ENCODE data around the gene ABCC5.

The ABCC5 gene

DNA sequence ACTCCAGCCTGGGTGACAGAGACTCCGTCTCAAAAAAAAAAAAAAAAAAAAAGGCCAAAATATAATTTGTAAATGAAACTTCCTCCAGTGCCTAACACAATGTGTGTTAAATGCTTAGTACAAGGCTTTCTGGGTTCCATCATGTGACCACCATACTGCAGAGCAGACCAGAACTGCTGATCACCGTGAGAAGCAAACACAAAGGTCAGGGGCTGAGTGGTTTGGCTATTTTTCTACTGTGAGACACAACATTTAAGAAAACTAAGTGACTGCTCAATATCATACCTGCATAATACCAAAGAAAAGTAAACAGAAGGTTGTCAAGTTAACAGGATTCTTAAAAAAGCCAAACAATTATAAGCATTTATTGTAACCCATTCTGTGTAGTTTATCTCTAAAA is 13.2 kb downstream of the ABCC5 start:
- Histone ChIP-seq H3K27ac (ENCODE audit: low read depth, low read length) (no peak overlapping the region), H3K36me3 (ENCODE audit: low read length) (no peaks in the 10 kb centered on the region)

DNA sequence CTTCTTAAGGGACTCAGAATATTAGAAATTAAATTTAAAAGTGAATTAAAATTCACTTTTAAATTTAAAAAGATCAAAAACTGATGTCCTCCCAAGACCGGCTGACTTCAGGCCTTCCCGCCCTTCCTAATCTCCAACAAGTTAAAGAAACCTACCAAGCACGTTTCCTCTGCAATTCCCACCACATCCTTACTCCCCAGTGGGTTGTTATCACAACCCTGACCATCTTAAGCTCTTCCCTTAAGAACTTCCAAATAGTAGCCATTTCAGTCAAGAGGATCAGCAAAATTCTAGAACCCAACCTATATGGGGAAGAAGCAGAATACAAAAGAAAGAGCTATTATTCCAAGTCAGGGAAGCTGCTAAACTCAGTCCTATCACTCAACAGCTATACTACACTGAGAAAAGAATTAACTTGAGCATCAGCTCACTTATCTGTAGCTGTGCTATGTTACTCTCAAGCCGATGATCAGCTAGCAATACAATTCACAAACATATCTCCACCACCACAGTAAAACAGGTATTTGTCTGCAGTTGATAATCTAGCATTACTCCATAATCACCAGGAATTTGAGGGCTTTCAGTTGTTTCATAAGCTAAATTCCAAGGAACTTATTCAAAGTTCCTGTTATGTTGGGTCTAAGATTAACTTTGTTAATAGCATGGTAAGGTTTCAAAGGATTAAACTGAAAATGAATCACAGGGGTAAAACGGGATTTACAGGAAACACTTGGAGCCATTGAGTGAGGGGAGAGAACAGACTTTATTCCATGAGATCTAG is 14.3 kb downstream of the ABCC5 start:
- no peaks in the 10 kb centered on the region for H3K9me2 ChIP-seq (replicated peaks; ENCODE audit: insufficient read depth, low read length)
- H3K4me2 ChIP-seq (ENCODE audit: low read depth, low read length, poor library complexity, severe bottlenecking), result no peak overlapping the region
- H3F3A ChIP-seq (ENCODE audit: insufficient read depth), result peaks cover 21% of the 10 kb centered on the region
- no peak overlapping the region for H2AFZ ChIP-seq (ENCODE audit: low read depth, low read length, severe bottlenecking)
- H3K9ac ChIP-seq (ENCODE audit: low read length), result no peak overlapping the region
- H3K36me3 ChIP-seq (ENCODE audit: low read length), result no peaks in the 10 kb centered on the region
- no peaks in the 10 kb centered on the region for H4K20me1 ChIP-seq (ENCODE audit: low read depth, low read length)
- H3K27ac ChIP-seq (ENCODE audit: low read depth, low read length), result no peak overlapping the region
- no peaks in the 10 kb centered on the region for H3K79me2 ChIP-seq (ENCODE audit: insufficient read depth, low read length)
- no peak overlapping the region for H3K4me3 ChIP-seq (ENCODE audit: insufficient read depth, low read length, poor library complexity, severe bottlenecking)
- TF ChIP-seq EZH2phosphoT487 (conservative IDR thresholded peaks at IDR 0.05; ENCODE audit: low read length), result no peak
- TF ChIP-seq, protein P1, sequence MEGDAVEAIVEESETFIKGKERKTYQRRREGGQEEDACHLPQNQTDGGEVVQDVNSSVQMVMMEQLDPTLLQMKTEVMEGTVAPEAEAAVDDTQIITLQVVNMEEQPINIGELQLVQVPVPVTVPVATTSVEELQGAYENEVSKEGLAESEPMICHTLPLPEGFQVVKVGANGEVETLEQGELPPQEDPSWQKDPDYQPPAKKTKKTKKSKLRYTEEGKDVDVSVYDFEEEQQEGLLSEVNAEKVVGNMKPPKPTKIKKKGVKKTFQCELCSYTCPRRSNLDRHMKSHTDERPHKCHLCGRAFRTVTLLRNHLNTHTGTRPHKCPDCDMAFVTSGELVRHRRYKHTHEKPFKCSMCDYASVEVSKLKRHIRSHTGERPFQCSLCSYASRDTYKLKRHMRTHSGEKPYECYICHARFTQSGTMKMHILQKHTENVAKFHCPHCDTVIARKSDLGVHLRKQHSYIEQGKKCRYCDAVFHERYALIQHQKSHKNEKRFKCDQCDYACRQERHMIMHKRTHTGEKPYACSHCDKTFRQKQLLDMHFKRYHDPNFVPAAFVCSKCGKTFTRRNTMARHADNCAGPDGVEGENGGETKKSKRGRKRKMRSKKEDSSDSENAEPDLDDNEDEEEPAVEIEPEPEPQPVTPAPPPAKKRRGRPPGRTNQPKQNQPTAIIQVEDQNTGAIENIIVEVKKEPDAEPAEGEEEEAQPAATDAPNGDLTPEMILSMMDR (IDR thresholded peaks at IDR 0.05; ENCODE audit: insufficient read depth, low read length, poor library complexity, severe bottlenecking), result no peak
- H3K27me3 ChIP-seq (ENCODE audit: low read length), result no peaks in the 10 kb centered on the region
- no peaks in the 10 kb centered on the region for H3K9me3 ChIP-seq (ENCODE audit: insufficient read depth, low read length)

More for the DNA sequence above, 13.2 kb downstream of the ABCC5 start:
- Histone ChIP-seq H3F3A (ENCODE audit: insufficient read depth) (peaks cover 31% of the 10 kb centered on the region), H3K4me3 (ENCODE audit: insufficient read depth, low read length, poor library complexity, severe bottlenecking) (no peak overlapping the region), H3K79me2 (ENCODE audit: insufficient read depth, low read length) (no peaks in the 10 kb centered on the region), H3K9me3 (ENCODE audit: insufficient read depth, low read length) (no peaks in the 10 kb centered on the region), H2AFZ (ENCODE audit: low read depth, low read length, severe bottlenecking) (no peak overlapping the region), H3K9ac (ENCODE audit: low read length) (no peak overlapping the region), H3K27me3 (ENCODE audit: low read length) (no peaks in the 10 kb centered on the region), H3K9me2 (replicated peaks; ENCODE audit: insufficient read depth, low read length) (no peaks in the 10 kb centered on the region), H4K20me1 (ENCODE audit: low read depth, low read length) (no peaks in the 10 kb centered on the region), H3K4me2 (ENCODE audit: low read depth, low read length, poor library complexity, severe bottlenecking) (no peak overlapping the region)
- TF ChIP-seq, protein P1 (IDR thresholded peaks at IDR 0.05; ENCODE audit: insufficient read depth, low read length, poor library complexity, severe bottlenecking), result no peak
- TF ChIP-seq EZH2phosphoT487 (conservative IDR thresholded peaks at IDR 0.05; ENCODE audit: low read length), result no peak

DNA sequence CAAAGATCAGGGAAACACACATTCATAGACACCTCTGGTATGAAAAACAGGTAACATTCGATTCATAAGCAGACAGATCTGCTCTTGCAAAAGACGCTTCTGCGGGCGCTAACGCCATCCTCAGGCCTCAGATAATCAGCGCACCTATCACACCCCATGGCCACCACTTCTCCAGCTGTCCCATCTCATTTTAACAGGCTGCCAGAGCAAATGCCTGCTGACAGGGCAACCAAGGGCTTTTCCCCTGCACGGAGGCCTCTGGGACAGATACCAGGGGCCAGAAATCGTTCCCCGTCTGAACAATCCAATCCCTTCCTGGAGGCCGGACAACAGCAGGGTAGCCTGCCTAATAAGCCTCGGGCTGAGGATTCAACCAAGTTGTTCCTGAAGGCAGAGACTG is 15.2 kb downstream of the ABCC5 start:
- Histone ChIP-seq H3K4me3 (ENCODE audit: insufficient read depth, low read length, poor library complexity, severe bottlenecking) (no peak overlapping the region), H3K4me2 (ENCODE audit: low read depth, low read length, poor library complexity, severe bottlenecking) (no peak overlapping the region), H3K9me2 (replicated peaks; ENCODE audit: insufficient read depth, low read length) (no peaks in the 10 kb centered on the region), H3K79me2 (ENCODE audit: insufficient read depth, low read length) (no peaks in the 10 kb centered on the region), H3K36me3 (ENCODE audit: low read length) (no peaks in the 10 kb centered on the region), H3F3A (ENCODE audit: insufficient read depth) (peaks cover 12% of the 10 kb centered on the region), H3K9ac (ENCODE audit: low read length) (no peak overlapping the region), H2AFZ (ENCODE audit: low read depth, low read length, severe bottlenecking) (no peak overlapping the region), H4K20me1 (ENCODE audit: low read depth, low read length) (no peaks in the 10 kb centered on the region), H3K27me3 (ENCODE audit: low read length) (no peaks in the 10 kb centered on the region), H3K9me3 (ENCODE audit: insufficient read depth, low read length) (no peaks in the 10 kb centered on the region), H3K27ac (ENCODE audit: low read depth, low read length) (no peak overlapping the region)
- no peak for TF ChIP-seq EZH2phosphoT487 (conservative IDR thresholded peaks at IDR 0.05; ENCODE audit: low read length)
- TF ChIP-seq, protein P1 (IDR thresholded peaks at IDR 0.05; ENCODE audit: insufficient read depth, low read length, poor library complexity, severe bottlenecking), result no peak
